Esophagus mucosa (tissue), 1 donor: Measurements from ENCODE around the gene ASAP2. TPM values are rescaled to one million over a fixed set of nuclear protein-coding genes. Genes with fewer than 3 reads are reported as not detected.

ENCODE experiments used
- ATAC-seq: fragments of 200-7000 bp; cut with Tn5 transposase; one replicate; pipeline ENCODE4 v1.9.1; 2020
- total RNA-seq: library from RNA; stranded (reverse); gene quantifications from one replicate; pipeline ENCODE4 v1.2.4, GENCODE V29; 2023
- donor health status: DM: yes; HTN: yes; CAD: no.

ASAP2 gene
- total RNA-seq, 1 donor from 2014 or later, result 6.4 TPM

- ATAC-seq, result no peak
Measured at GRCh38 chr2:9445089-9445488, 238.5 kb downstream of the ASAP2 start.

- no peak for ATAC-seq
Measured at GRCh38 chr2:9451231-9451630, 244.6 kb downstream of the ASAP2 start.

Other genes starting within 250 kb of the ASAP2 start
- gene MBOAT2, start 203.1 kb upstream of the ASAP2 start, total RNA-seq, result 108 TPM
- gene ITGB1BP1, start 216.7 kb downstream of the ASAP2 start, total RNA-seq, result 53.8 TPM
- 26.2 TPM for gene CPSF3, start 216.8 kb downstream of the ASAP2 start, total RNA-seq